Activated CD8-positive, alpha-beta memory T cell treated with anti-CD3 and anti-CD28 coated beads, Interleukin-2, amount 10 ng/mL, durations not matched to agents 7 days and 5 days (primary cell): ENCODE results near the gene PCYOX1L. TPM values are rescaled to one million over a fixed set of nuclear protein-coding genes. Genes with fewer than 3 reads are reported as not detected.
A peak's percentile ranks its signal among the peaks of the same experiment; 100 is the strongest.

ENCODE experiments used
- ATAC-seq: fragments of 150-1000 bp; cut with Tn5 transposase; one replicate; pipeline ENCODE4 v1.10.0; 2021; ENCODE audit warnings: moderate library complexity
- CTCF ChIA-PET: fragments of 350-600 bp; sonication (Branson Sonifier 250); formaldehyde crosslinking; loops from one replicate; lab custom pipeline; 2021; ENCODE audit warnings: antibody characterized with exemption; lab: Charles Lee
- DNase-seq: peaks from one replicate; pipeline ENCODE4 v3.0.0-alpha.2; 2020
- H3K27ac Mint-ChIP-seq: one replicate; pipeline ENCODE4 v1.8.0; 2021; ENCODE audit warnings: mild to moderate bottlenecking, mixed read lengths
- H3K27me3 Mint-ChIP-seq: one replicate; pipeline ENCODE4 v1.8.0; 2021; ENCODE audit warnings: mixed read lengths
- H3K36me3 Mint-ChIP-seq: one replicate; pipeline ENCODE4 v1.8.0; 2021; ENCODE audit warnings: mild to moderate bottlenecking, mixed read lengths
- H3K4me1 Mint-ChIP-seq: one replicate; pipeline ENCODE4 v1.8.0; 2021; ENCODE audit warnings: mixed read lengths
- H3K4me3 Mint-ChIP-seq: one replicate; pipeline ENCODE4 v1.8.0; 2021; ENCODE audit warnings: mild to moderate bottlenecking, moderate library complexity, mixed read lengths
- H3K9me3 Mint-ChIP-seq: one replicate; pipeline ENCODE4 v1.8.0; 2022; ENCODE audit warnings: low read depth, mixed read lengths
- total RNA-seq, 2 experiments: library from RNA; stranded (reverse); gene quantifications; one replicate each; pipeline ENCODE4 v1.2.3, GENCODE V29; 2021

The PCYOX1L gene
- total RNA-seq, 2 experiments from 2014 or later = 26.7 to 32.1 TPM

DNA sequence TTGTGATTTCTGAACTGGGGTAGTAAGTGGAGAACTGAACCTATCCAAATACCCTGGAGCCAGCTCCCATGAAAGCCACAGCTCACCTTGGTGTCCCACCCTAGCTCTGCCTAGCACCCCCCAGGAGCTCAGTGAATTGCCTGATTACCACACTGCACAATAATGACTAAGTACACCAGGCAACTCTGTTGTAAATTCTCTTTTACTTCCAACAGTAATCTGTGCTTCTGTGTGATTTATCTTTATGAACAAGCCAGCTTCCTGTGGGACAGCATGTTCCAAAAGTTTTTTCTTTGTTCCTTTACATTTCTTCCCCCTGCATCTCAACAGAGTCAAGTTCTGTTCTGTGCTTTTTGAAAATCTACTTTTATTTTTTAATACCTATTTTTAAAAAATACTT, 34.6 kb upstream of the PCYOX1L start:
- H3K27me3 Mint-ChIP-seq = no peaks in the 10 kb centered on the region
- CTCF ChIA-PET = interaction anchor here (0.8 to 16.9 kb wide), 3 partner anchors 9 to 47 kb away, joined by 3 to 245 read pairs (median 3); partner anchors contain the start of gene PCYOX1L
- DNase-seq = no peak
- no peak overlapping the region for H3K27ac Mint-ChIP-seq
- H3K4me3 Mint-ChIP-seq = no peak overlapping the region
- H3K4me1 Mint-ChIP-seq = peaks cover 3% of the 10 kb centered on the region
- H3K36me3 Mint-ChIP-seq = no peaks in the 10 kb centered on the region
- no peaks in the 10 kb centered on the region for H3K9me3 Mint-ChIP-seq
- ATAC-seq = no peak

DNA sequence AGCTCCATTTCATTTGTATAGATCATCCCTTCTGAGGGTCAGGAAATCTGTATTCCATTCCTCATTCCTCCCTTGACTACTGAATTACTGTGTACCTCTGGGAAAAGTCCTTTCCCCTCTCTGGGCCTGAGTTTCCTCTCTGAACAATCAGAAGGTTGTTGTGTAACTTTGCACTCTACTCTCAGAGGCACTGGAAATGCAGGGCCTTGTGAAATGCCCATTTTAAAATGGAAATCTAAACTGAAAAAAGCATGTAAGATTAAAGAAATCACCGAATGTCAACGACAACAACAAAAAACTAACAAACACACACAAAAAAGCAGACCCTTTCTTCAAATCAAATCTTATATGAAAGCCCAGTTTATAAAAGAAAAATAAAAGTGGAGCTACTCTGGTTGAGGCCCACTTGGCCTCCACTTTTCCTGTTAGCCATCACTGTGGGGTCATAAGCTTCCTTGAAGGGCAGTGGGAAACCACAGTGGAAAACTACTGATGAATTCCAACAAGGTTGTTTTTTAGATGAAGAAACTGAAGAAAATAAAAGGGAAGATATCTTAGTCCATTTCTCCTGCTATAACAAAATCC, 34.1 kb upstream of the PCYOX1L start:
- no peaks in the 10 kb centered on the region for H3K9me3 Mint-ChIP-seq
- no peak overlapping the region for H3K27ac Mint-ChIP-seq

DNA sequence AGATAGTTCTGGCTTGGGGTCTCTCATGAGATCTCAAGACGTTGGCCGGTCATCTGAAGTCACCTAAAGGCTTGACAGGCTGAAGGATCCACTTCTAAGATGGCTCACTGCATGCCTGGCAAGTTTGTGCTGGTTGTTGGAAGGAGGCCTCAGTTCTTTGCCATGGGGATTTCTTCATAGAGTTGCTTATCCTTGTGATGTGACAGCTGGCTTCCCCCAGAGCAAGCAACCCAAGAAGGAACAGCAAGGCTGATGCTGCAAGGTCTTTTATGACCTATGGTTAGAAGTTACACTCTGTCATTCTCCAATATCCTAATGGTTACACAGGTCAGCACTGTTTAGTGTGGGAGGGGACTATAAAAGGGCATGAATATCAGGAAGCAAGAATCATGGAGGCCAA, 33.2 kb upstream of the PCYOX1L start:
- H3K9me3 Mint-ChIP-seq = no peaks in the 10 kb centered on the region
- no peak overlapping the region for H3K27ac Mint-ChIP-seq
- CTCF ChIA-PET = interaction anchor here (1.8 to 16.9 kb wide), 3 partner anchors 9 to 45 kb away, joined by 4 to 245 read pairs (median 12); no protein-coding TSS in a partner anchor
- H3K27me3 Mint-ChIP-seq = no peaks in the 10 kb centered on the region
- no peak for DNase-seq
- ATAC-seq = no peak
- no peak overlapping the region for H3K4me3 Mint-ChIP-seq
- no peaks in the 10 kb centered on the region for H3K36me3 Mint-ChIP-seq
- peaks cover 3% of the 10 kb centered on the region for H3K4me1 Mint-ChIP-seq

More for the DNA sequence above, 34.1 kb upstream of the PCYOX1L start:
- CTCF ChIA-PET = interaction anchor here (0.8 to 16.9 kb wide), 4 partner anchors 8 to 46 kb away, joined by 3 to 245 read pairs (median 8); partner anchors contain the start of gene PCYOX1L
- Mint-ChIP-seq H3K36me3 (no peaks in the 10 kb centered on the region), H3K27me3 (no peaks in the 10 kb centered on the region), H3K4me1 (peaks cover 3% of the 10 kb centered on the region), H3K4me3 (no peak overlapping the region)
- DNase-seq (no peak), ATAC-seq (no peak)

DNA sequence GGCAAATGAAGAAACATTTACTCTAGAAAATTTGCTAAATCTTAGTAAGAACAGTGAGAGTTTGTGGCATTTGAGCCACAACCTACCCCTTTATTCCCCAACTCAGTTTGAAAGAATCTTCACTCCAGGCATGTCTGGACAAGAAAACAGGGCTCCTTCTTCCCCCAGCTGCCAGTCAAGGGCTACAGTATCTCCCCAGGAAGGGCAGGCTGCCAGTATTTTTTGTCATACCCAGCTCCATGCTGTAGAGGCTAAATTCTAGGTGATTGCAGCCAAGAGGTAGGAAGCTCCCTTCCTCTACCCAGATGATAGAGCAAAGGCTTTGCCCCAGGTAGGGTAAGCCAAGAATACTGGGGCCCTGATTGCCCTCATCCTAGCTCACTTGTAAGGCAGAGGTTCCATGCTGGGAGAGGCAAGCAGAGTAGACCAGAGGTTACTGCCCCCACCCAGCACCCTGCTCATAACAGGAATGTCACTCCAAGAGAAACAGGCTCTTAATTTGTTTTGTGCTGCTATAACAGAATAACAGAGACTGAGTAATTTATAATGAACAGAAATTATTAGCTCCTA, 32.6 kb upstream of the PCYOX1L start:
- peaks cover 3% of the 10 kb centered on the region for H3K4me1 Mint-ChIP-seq
- no peaks in the 10 kb centered on the region for H3K9me3 Mint-ChIP-seq
- H3K27ac Mint-ChIP-seq = no peak overlapping the region
- CTCF ChIA-PET = interaction anchor here (0.6 to 16.9 kb wide), 4 partner anchors 10 to 117 kb away, joined by 3 to 245 read pairs (median 8); no protein-coding TSS in a partner anchor
- no peak for ATAC-seq
- no peak for DNase-seq
- H3K4me3 Mint-ChIP-seq = no peak overlapping the region
- H3K27me3 Mint-ChIP-seq = no peaks in the 10 kb centered on the region
- H3K36me3 Mint-ChIP-seq = no peaks in the 10 kb centered on the region

DNA sequence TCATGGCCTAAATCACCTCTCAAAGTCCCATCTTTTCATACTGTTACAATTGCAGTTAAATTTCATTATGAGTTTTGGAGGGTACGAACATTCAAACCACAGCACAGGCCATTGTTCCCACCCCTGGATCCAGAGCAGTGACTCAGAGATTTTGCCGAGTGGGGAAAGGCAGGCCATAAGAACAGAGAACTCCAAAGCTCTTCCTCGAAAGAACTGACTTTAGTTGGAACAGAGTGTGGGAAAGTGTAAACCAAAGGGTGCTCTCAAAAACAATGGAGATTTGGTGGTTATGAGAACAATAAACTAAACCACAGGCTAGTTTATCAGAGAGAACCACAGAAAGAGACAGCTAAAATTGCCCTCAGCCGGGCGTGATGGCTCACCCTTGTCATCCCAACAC, 32.0 kb upstream of the PCYOX1L start:
- H3K4me1 Mint-ChIP-seq = peaks cover 2% of the 10 kb centered on the region
- no peaks in the 10 kb centered on the region for H3K36me3 Mint-ChIP-seq

DNA sequence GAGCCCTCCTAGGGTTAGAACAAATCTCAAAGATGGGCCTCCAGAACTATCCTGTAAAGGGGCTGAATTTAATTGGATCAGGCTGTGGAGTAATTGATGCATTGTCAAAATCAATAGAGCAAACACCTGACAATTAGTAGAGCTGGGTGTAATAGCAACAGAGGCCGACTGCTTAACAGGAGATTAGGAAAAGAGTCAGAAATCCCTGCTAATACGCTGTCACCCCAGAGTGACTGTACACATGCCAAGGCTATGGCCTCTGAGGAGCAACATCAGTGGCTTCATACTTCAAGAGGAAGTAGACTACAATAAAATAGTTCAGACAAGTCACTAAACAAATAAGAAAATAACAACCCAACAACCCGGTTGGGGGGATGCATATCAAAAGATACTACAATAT, 31.2 kb upstream of the PCYOX1L start:
- DNase-seq = no peak
- Mint-ChIP-seq H3K27me3 (no peaks in the 10 kb centered on the region), H3K27ac (no peak overlapping the region), H3K36me3 (no peaks in the 10 kb centered on the region), H3K9me3 (no peaks in the 10 kb centered on the region), H3K4me3 (no peak overlapping the region), H3K4me1 (no peaks in the 10 kb centered on the region)
- CTCF ChIA-PET = interaction anchor here (16.9 kb wide), 1 partner anchor 43 kb away, joined by 245 read pairs; no protein-coding TSS in a partner anchor
- no peak for ATAC-seq

More for the DNA sequence above, 32.0 kb upstream of the PCYOX1L start:
- CTCF ChIA-PET = interaction anchor here (0.6 to 16.9 kb wide), 4 partner anchors 11 to 116 kb away, joined by 3 to 245 read pairs (median 8); no protein-coding TSS in a partner anchor
- Mint-ChIP-seq H3K9me3 (no peaks in the 10 kb centered on the region), H3K4me3 (no peak overlapping the region), H3K27me3 (no peaks in the 10 kb centered on the region), H3K27ac (no peak overlapping the region)
- ATAC-seq = no peak
- DNase-seq = no peak

DNA sequence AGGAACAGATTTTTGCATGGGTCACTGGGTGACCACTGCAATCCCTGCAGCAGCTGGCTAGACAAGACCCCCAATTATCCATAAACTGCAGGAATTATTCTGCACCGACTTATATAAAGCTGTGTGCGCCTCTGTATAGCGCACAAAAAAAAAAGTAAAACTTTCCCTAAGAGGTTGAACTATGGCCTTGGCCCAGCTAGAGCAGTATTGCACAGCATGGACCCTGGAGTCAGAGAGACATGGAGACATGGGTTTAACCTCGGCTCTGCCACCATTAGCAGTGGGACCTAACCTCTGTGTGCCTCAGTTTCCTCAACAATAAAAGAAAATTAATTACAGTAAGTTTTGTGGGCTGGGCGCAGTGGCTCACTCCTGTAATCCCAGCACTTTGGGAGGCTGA, 29.7 kb upstream of the PCYOX1L start:
- DNase-seq = no peak
- ATAC-seq = no peak
- no peaks in the 10 kb centered on the region for H3K9me3 Mint-ChIP-seq
- no peak overlapping the region for H3K27ac Mint-ChIP-seq
- H3K27me3 Mint-ChIP-seq = no peaks in the 10 kb centered on the region
- H3K4me3 Mint-ChIP-seq = no peak overlapping the region
- CTCF ChIA-PET = interaction anchor here (1.5 to 16.9 kb wide), 2 partner anchors 15 to 42 kb away, joined by 3 to 245 read pairs; no protein-coding TSS in a partner anchor
- H3K4me1 Mint-ChIP-seq = no peaks in the 10 kb centered on the region
- H3K36me3 Mint-ChIP-seq = no peaks in the 10 kb centered on the region

DNA sequence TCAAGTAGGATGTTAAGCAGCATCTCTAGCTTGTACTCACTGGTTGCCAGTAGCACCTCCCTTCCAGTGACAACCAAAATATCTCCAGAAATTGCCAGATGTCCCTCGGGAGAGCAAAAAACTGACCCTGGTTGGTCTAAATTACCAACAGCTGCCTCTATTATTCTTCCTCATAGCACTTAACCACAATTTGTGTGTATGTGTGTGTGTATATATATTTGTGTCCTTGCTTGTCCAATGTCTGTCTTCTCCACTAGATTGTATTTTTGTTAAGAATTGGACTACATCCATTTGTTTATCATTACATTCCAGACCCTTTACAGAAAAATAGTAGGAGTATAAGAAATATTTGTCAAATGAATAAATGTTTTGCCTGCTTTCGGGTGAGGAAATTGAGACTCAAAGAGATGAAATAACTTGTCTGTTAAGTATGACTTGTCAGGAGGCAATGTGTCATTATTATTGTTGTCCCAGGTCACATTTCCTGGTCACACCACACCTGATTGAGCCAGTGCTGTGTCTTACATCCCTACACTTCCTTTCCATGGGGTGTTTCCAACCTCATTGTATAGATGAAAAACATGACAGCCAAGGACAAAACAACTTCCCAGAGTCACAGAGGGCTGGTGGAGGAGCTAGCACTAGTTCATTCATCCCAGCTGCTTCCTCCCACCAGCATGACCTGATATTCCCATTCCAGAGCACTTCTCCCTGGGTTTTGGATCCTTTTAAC, 24.0 kb upstream of the PCYOX1L start:
- Mint-ChIP-seq H3K27ac (no peak overlapping the region), H3K9me3 (no peaks in the 10 kb centered on the region), H3K27me3 (peaks cover 6% of the 10 kb centered on the region), H3K36me3 (no peaks in the 10 kb centered on the region), H3K4me1 (no peaks in the 10 kb centered on the region), H3K4me3 (no peak overlapping the region)
- CTCF ChIA-PET = interaction anchor here (0.9 to 1.5 kb wide), 5 partner anchors 9 to 109 kb away, joined by 3 to 4 read pairs (median 3); partner anchors contain the start of gene PCYOX1L
- DNase-seq = no peak
- no peak for ATAC-seq

DNA sequence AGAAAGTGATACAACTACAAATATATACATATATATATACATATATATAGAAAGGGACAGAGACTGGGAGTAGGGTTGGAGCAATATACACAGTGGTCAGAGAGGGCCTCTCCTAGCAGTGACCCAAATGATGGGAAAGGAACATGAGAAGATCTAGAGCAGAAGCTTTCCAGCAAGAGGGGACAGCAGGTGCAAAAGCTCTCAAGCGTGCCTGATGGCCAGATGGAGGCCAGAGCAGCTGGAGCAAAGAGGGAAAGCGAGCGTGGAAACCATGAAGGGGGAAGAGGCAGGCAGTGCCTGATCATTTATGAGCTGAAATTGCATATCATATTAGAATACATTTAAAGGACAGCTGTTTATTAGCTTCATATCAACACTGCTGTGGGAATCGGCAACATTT, 20.1 kb upstream of the PCYOX1L start:
- Mint-ChIP-seq H3K9me3 (no peaks in the 10 kb centered on the region), H3K4me3 (no peak overlapping the region), H3K27ac (no peak overlapping the region), H3K27me3 (peaks cover 6% of the 10 kb centered on the region), H3K4me1 (no peaks in the 10 kb centered on the region), H3K36me3 (no peaks in the 10 kb centered on the region)
- DNase-seq (no peak), ATAC-seq (no peak)
- CTCF ChIA-PET = interaction anchor here (0.9 to 10.0 kb wide), 2 partner anchors 31 to 37 kb away, joined by 3 to 107 read pairs; no protein-coding TSS in a partner anchor

DNA sequence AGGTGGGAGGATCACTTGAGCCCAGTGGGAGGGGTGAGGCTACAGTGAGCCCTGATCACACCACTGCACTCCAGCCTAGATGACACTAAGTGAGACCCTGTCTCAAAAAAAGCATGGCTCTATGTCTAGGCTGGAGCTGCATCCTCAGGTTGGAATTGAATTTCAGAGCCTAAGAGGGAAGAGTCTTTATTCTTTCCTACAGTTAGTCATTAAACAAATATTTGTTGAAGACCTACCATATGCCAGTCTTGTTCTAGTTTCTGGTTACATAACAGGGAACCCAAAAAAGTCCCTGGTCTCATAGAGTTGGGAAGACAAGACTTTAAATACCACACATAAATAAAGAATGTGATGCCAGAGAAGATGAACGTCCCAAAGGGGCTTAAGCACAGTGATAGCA, 19.5 kb upstream of the PCYOX1L start:
- Mint-ChIP-seq H3K36me3 (no peaks in the 10 kb centered on the region), H3K4me1 (no peaks in the 10 kb centered on the region), H3K9me3 (no peaks in the 10 kb centered on the region), H3K27ac (no peak overlapping the region), H3K4me3 (no peak overlapping the region), H3K27me3 (peaks cover 6% of the 10 kb centered on the region)
- DNase-seq (no peak), ATAC-seq (no peak)
- CTCF ChIA-PET = interaction anchor here (0.9 to 10.0 kb wide), 2 partner anchors 30 to 37 kb away, joined by 3 to 107 read pairs; no protein-coding TSS in a partner anchor

DNA sequence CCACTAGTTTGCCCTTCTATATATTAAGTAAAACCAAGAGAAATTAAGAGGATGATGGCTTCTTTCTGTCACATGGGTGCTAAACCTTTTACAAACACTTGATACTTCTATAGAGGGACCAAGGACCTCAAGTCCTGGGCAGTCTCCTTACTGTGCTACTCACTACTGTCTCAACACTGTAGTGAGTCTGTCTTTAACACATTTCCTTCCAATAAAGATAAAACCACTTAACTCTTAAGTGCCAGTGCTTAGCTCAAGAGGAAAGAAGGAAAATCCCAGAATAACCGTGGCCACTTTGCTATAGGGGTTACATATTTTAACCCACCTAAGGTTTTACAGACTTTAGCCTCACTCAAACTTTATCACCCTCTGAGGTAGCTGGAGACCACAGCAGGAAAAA, 16.9 kb upstream of the PCYOX1L start:
- Mint-ChIP-seq H3K36me3 (peaks cover 2% of the 10 kb centered on the region), H3K27ac (no peak overlapping the region), H3K4me1 (peaks cover 13% of the 10 kb centered on the region), H3K27me3 (peaks cover 6% of the 10 kb centered on the region), H3K9me3 (no peaks in the 10 kb centered on the region), H3K4me3 (no peak overlapping the region)
- CTCF ChIA-PET = interaction anchor here (1.2 to 10.0 kb wide), 3 partner anchors 24 to 28 kb away, joined by 3 to 107 read pairs (median 9); no protein-coding TSS in a partner anchor
- DNase-seq = no peak
- ATAC-seq = no peak

DNA sequence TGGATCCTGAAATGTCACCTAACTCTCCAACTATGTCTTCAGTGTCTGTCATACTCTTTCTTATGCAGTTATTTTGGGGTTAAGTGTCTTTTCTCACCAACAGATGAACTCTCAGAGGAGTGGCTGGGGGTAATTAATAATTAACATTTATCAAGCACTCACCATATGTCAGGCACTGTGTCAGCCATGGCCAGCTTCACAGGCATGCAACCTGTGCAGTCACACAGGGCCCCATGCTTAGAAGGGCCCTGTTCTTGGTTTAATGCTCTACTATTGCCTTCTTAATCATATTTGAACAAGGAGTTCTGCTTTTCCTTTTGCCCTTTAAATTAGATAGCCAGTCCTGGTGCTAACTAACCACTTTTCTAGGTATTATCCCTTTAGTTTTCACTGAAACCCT, 16.0 kb upstream of the PCYOX1L start:
- CTCF ChIA-PET = interaction anchor here (1.0 to 10.0 kb wide), 4 partner anchors 9 to 223 kb away, joined by 3 to 107 read pairs (median 6); no protein-coding TSS in a partner anchor
- no peak for ATAC-seq
- Mint-ChIP-seq H3K27me3 (peaks cover 6% of the 10 kb centered on the region), H3K4me1 (peaks cover 19% of the 10 kb centered on the region), H3K9me3 (no peaks in the 10 kb centered on the region), H3K36me3 (peaks cover 6% of the 10 kb centered on the region), H3K27ac (no peak overlapping the region), H3K4me3 (no peak overlapping the region)
- no peak for DNase-seq

DNA sequence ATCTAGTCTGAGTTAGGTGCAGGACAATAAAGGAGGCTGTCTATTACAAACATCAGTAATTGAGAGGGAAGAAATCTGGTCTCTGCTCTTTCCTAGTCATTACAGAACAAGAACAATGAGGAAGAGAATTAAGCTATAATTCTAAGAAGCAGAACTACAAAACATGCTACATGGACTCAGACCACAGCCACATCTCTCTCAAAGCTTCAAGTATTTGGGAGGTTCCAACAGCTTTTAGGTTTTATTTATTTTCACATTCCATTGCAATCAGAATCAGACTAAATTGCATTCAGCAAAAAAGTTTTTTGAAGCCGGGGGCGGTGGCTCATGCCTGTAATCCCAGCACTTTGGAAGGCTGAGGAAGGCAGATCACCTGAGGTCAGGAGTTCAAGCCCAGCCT, 13.7 kb upstream of the PCYOX1L start:
- H3K27me3 Mint-ChIP-seq = no peaks in the 10 kb centered on the region
- peak overlapping the region; percentile 19 for H3K4me3 Mint-ChIP-seq
- no peak for DNase-seq
- H3K27ac Mint-ChIP-seq = peak overlapping the region; percentile 33
- peaks cover 27% of the 10 kb centered on the region for H3K36me3 Mint-ChIP-seq
- peaks cover 41% of the 10 kb centered on the region for H3K4me1 Mint-ChIP-seq
- no peaks in the 10 kb centered on the region for H3K9me3 Mint-ChIP-seq
- no peak for ATAC-seq
- CTCF ChIA-PET = interaction anchor here (0.9 to 10.0 kb wide), 5 partner anchors 11 to 29 kb away, joined by 3 to 107 read pairs (median 5); partner anchors contain the start of gene PCYOX1L
